Measurements from ENCODE around the gene HYPK.
A peak's percentile ranks its signal among the peaks of the same experiment; 100 is the strongest.
"Not testable (repeated sequence)": the region's sequence is repeated elsewhere in the genome, so short reads cannot be mapped to it uniquely, and the experiment has no call there.

Gene HYPK

GRCh38 chr15:43795197-43795596 is 5.2 kb upstream of the HYPK start:
- no peak overlapping the region for H3K4me3 ChIP-seq (ENCODE audit: low read length)
- DNase-seq (ENCODE audit: low read depth): no peak
- TF ChIP-seq CTCF (conservative IDR thresholded peaks at IDR 0.05; ENCODE audit: low read depth, low read length): no peak

DNA sequence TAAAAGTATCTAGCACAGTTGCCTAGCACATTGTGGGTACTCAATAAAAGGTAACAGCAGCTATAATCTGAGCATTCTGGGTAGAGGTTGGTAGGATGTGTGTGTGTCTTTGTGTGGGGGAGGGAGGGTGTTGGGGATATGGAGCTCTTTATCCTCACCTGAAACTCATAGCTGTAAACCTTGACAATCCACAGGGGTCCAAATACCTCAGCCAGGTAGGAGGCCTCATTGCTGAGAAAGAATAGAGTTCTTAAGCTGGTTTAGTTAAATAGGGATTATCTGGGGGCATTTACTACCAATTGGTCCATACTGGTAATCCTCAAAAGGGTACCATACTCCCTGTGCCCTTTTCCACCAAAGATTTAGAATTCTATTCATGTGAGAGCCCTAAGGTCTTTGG is 4.4 kb upstream of the HYPK start:
- no peak overlapping the region for H3K4me3 ChIP-seq (ENCODE audit: low read length)
- TF ChIP-seq CTCF (conservative IDR thresholded peaks at IDR 0.05; ENCODE audit: low read depth, low read length): no peak
- DNase-seq (ENCODE audit: low read depth): no peak

GRCh38 chr15:43796566-43796965 is 3.8 kb upstream of the HYPK start:
- no peak for TF ChIP-seq CTCF (conservative IDR thresholded peaks at IDR 0.05; ENCODE audit: low read depth, low read length)
- no peak overlapping the region for H3K4me3 ChIP-seq (ENCODE audit: low read length)
- DNase-seq (ENCODE audit: low read depth): no peak

GRCh38 chr15:43799209-43799944 is 1.0 kb upstream of the HYPK start:
- DNase-seq (ENCODE audit: low read depth): no peak
- no peak overlapping the region for H3K4me3 ChIP-seq (ENCODE audit: low read length)
- TF ChIP-seq CTCF (conservative IDR thresholded peaks at IDR 0.05; ENCODE audit: low read depth, low read length): no peak

GRCh38 chr15:43799945-43800285 is 484 bp upstream of the HYPK start, which contains the start of gene SERINC4:
TSS of gene SERINC4 (minus strand) at chr15:43800220. CDS start at chr15:43799986, 234 bp downstream.
- H3K4me3 ChIP-seq (ENCODE audit: low read length): peak within 1 kb of the TSS; percentile 94
- no peak for DNase-seq (ENCODE audit: low read depth)
- TF ChIP-seq CTCF (conservative IDR thresholded peaks at IDR 0.05; ENCODE audit: low read depth, low read length): no peak

GRCh38 chr15:43802676-43803075 is 2.3 kb downstream of the HYPK start:
- not testable (repeated sequence) for H3K4me3 ChIP-seq (ENCODE audit: low read length); DNase-seq (ENCODE audit: low read depth)

GRCh38 chr15:43808435-43808950 is 8.1 kb downstream of the HYPK start:
- no peak overlapping the region for H3K4me3 ChIP-seq (ENCODE audit: low read length)
- DNase-seq (ENCODE audit: low read depth): no peak

More at GRCh38 chr15:43808435-43808950, 8.1 kb downstream of the HYPK start:
- TF ChIP-seq CTCF (conservative IDR thresholded peaks at IDR 0.05; ENCODE audit: low read depth, low read length): no peak

Data from retinal pigment epithelial cell (primary cell).